SK-N-SH treated with all-trans-retinoic acid at 6 μM for 48 hours (cell line): ENCODE data around the gene CLSTN2.

Source experiments
- ATAC-seq: fragments of 200-7000 bp; cut with Tn5 transposase; 3 replicates; pipeline ENCODE4 v1.9.1; 2020; ENCODE audit warnings: mild to moderate bottlenecking, moderate library complexity
- ARNTL ChIP-seq: fragments of 450-650 bp; formaldehyde crosslinking; IDR thresholded peaks from 2 replicates; pipeline ENCODE4 v1.5.0; 2020; ENCODE audit warnings: low read depth, mild to moderate bottlenecking, moderate library complexity, borderline replicate concordance
- BACH2 ChIP-seq: fragments of 250-450 bp; sonication (Bioruptor Pico); IDR thresholded peaks from 2 replicates; pipeline ENCODE4 v1.9.0; 2021; ENCODE audit warnings: mild to moderate bottlenecking, borderline replicate concordance
- CREB5 ChIP-seq: fragments of 250-450 bp; sonication (Bioruptor Pico); IDR thresholded peaks from 2 replicates; pipeline ENCODE4 v1.5.1; 2020; ENCODE audit warnings: low read depth, mild to moderate bottlenecking, moderate library complexity
- CSDC2 ChIP-seq: fragments of 250-450 bp; sonication (Bioruptor Pico); IDR thresholded peaks from 2 replicates; pipeline ENCODE4 v1.5.0; 2020; ENCODE audit warnings: mild to moderate bottlenecking, moderate library complexity
- CSRNP3 ChIP-seq: fragments of 250-450 bp; sonication (Bioruptor Pico); IDR thresholded peaks from 2 replicates; pipeline ENCODE4 v1.5.1; 2021; ENCODE audit warnings: mild to moderate bottlenecking, moderate library complexity
- GLIS3 ChIP-seq: fragments of 250-450 bp; sonication (Bioruptor Pico); IDR thresholded peaks from 2 replicates; pipeline ENCODE4 v1.5.0; 2020; ENCODE audit warnings: mild to moderate bottlenecking, moderate library complexity
- OSR1 ChIP-seq: fragments of 250-450 bp; sonication (Bioruptor Pico); IDR thresholded peaks from 2 replicates; pipeline ENCODE4 v1.8.0; 2022; ENCODE audit warnings: moderate library complexity, mild to moderate bottlenecking, inconsistent platforms
- PATZ1 ChIP-seq: fragments of 250-450 bp; sonication (Bioruptor Pico); IDR thresholded peaks from 2 replicates; pipeline ENCODE4 v1.8.0; 2020; ENCODE audit warnings: mild to moderate bottlenecking, moderate library complexity, borderline replicate concordance
- PPARA ChIP-seq: fragments of 250-450 bp; sonication (Bioruptor Pico); IDR thresholded peaks from 2 replicates; pipeline ENCODE4 v1.5.0; 2020; ENCODE audit warnings: mild to moderate bottlenecking, borderline replicate concordance
- RARB ChIP-seq: fragments of 250-450 bp; sonication (Bioruptor Pico); IDR thresholded peaks from 2 replicates; pipeline ENCODE4 v1.8.0; 2021; ENCODE audit warnings: mild to moderate bottlenecking, moderate library complexity
- SNAI2 ChIP-seq: fragments of 250-450 bp; sonication (Bioruptor Pico); IDR thresholded peaks from 2 replicates; pipeline ENCODE4 v1.5.0; 2020; ENCODE audit warnings: mild to moderate bottlenecking, moderate library complexity
- TCF4 ChIP-seq: fragments of 250-450 bp; sonication (Bioruptor Pico); IDR thresholded peaks from 2 replicates; pipeline ENCODE4 v1.8.0; 2021; ENCODE audit warnings: mild to moderate bottlenecking, moderate library complexity, borderline replicate concordance
- TOX ChIP-seq: fragments of 250-450 bp; sonication (Bioruptor Pico); IDR thresholded peaks from 2 replicates; pipeline ENCODE4 v1.8.0; 2021; ENCODE audit warnings: mild to moderate bottlenecking, moderate library complexity, borderline replicate concordance
- TSHZ2 ChIP-seq: fragments of 250-450 bp; sonication (Bioruptor Pico); IDR thresholded peaks from 2 replicates; pipeline ENCODE4 v1.5.0; 2020; ENCODE audit warnings: mild to moderate bottlenecking, moderate library complexity
- ZFP3 ChIP-seq: fragments of 250-450 bp; sonication (Bioruptor Pico); IDR thresholded peaks from 2 replicates; pipeline ENCODE4 v1.5.0; 2020; ENCODE audit warnings: mild to moderate bottlenecking, moderate library complexity
- ZFP30 ChIP-seq: fragments of 450-650 bp; formaldehyde crosslinking; IDR thresholded peaks from 2 replicates; pipeline ENCODE4 v1.5.0; 2022; ENCODE audit warnings: mild to moderate bottlenecking, moderate library complexity
- ZNF70 ChIP-seq: fragments of 450-650 bp; formaldehyde crosslinking; IDR thresholded peaks from 2 replicates; pipeline ENCODE4 v1.5.0; 2020; ENCODE audit warnings: mild to moderate bottlenecking, moderate library complexity
- TF ChIP-seq, protein P1 (sequence below): fragments of 250-450 bp; sonication (Bioruptor Pico); IDR thresholded peaks from 2 replicates; pipeline ENCODE4 v1.8.0; 2021; ENCODE audit warnings: low read depth, mild to moderate bottlenecking, moderate library complexity, borderline replicate concordance

The CLSTN2 gene

DNA sequence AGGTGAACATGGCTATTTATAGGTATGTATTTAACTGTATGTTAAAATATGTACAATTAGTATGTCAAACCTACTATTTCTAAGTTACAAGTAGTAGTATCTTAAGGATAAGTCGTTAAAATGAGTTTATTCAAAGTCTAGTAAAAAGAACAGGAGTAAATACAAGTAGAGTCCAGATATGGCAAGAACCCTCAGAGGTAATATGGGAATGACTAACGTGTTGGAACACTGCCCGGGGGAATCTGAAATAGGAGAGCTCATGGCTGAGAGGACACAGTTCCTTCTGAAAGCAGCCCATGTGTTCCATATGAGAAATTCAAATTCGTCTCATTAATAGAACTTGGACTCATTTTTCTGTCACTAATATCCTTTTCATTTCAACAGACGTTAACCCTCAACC lies 158.8 kb downstream of the CLSTN2 start (continued):
- TF ChIP-seq CSRNP3 (CRISPR knock-in tag), result no peak
- TF ChIP-seq BACH2, result no peak
- TF ChIP-seq, all 23 proteins: peak for 0

GRCh38 chr3:140094487-140094886 lies 159.5 kb downstream of the CLSTN2 start:
- TF ChIP-seq ZNF70 (no peak), CSRNP3 (CRISPR knock-in tag) (no peak), CREB5 (CRISPR knock-in tag) (no peak), SNAI2 (CRISPR knock-in tag) (no peak), PATZ1 (CRISPR knock-in tag) (no peak)
- TF ChIP-seq, protein P1, sequence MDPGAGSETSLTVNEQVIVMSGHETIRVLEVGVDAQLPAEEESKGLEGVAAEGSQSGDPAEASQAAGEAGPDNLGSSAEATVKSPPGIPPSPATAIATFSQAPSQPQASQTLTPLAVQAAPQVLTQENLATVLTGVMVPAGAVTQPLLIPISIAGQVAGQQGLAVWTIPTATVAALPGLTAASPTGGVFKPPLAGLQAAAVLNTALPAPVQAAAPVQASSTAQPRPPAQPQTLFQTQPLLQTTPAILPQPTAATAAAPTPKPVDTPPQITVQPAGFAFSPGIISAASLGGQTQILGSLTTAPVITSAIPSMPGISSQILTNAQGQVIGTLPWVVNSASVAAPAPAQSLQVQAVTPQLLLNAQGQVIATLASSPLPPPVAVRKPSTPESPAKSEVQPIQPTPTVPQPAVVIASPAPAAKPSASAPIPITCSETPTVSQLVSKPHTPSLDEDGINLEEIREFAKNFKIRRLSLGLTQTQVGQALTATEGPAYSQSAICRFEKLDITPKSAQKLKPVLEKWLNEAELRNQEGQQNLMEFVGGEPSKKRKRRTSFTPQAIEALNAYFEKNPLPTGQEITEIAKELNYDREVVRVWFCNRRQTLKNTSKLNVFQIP (CRISPR knock-in tag), result no peak
- ATAC-seq, result no peak

DNA sequence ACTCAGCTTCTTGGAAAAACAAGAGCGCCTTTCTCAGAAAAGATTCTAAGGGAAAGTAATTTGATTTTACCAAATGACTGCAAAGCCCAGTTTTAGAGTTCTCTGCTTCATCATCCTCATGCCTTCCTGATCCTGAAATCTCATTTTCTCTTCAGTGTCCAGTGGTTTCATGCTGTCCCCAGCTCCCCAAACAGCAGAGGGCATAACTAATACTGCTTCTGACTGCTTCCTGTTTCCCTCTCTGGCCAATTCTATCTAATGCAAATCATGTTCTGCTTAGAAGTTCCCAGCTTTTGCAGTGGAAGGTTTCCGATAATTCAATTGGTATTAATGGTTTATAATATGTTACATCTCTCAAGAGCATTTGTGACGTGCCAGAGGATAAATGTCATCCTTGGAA lies 161.1 kb downstream of the CLSTN2 start:
- ATAC-seq, result no peak
- TF ChIP-seq CSRNP3 (CRISPR knock-in tag) (no peak), OSR1 (CRISPR knock-in tag) (no peak), SNAI2 (CRISPR knock-in tag) (no peak), BACH2 (no peak), PPARA (CRISPR knock-in tag) (no peak), TSHZ2 (CRISPR knock-in tag) (no peak), GLIS3 (CRISPR knock-in tag) (no peak), ZFP3 (no peak)

GRCh38 chr3:140097874-140098635 lies 163.1 kb downstream of the CLSTN2 start:
- no peak for ATAC-seq
- no peak for TF ChIP-seq ARNTL
- no peak for TF ChIP-seq CREB5 (CRISPR knock-in tag)
- no peak for TF ChIP-seq ZNF70
- TF ChIP-seq TCF4 (CRISPR knock-in tag), result no peak
- TF ChIP-seq CSDC2 (CRISPR knock-in tag), result no peak
- no peak for TF ChIP-seq GLIS3 (CRISPR knock-in tag)
- TF ChIP-seq RARB, result no peak
- TF ChIP-seq ZFP30 (CRISPR knock-in tag), result no peak
- TF ChIP-seq TOX, result no peak
